T-cell (primary cell): ENCODE measurements around the gene SAMD5. TPM values are rescaled to one million over a fixed set of nuclear protein-coding genes. Genes with fewer than 3 reads are reported as not detected.

Experiments used
- ATAC-seq, 4 experiments: fragments of 200-7000 bp in 3 of 4; fragments of 150-1000 bp in 1 of 4; cut with Tn5 transposase; replicated peaks in 1 of 4; 1 replicate in 3 of 4; 2 replicates in 1 of 4; pipeline ENCODE4 v1.10.0; 2021; ENCODE audit warnings: moderate library complexity in 3 of 4, mild to moderate bottlenecking in 2 of 4, moderate number of reproducible peaks in 1 of 4
- CTCF ChIA-PET, 2 donors: fragments of 300-600 bp; sonication (Branson Sonifier 250); formaldehyde crosslinking; loops; one replicate each; lab custom pipeline; 2022; ENCODE audit warnings: antibody characterized with exemption in 2 of 2; lab: Charles Lee
- POLR2A ChIA-PET, 2 donors: fragments of 300-600 bp; sonication (Branson Sonifier 250); formaldehyde crosslinking; loops; one replicate each; lab custom pipeline; 2022; ENCODE audit warnings: antibody characterized with exemption in 2 of 2; lab: Charles Lee
- DNase-seq, 35 experiments: peaks; one replicate each; pipeline versions ENCODE4 v3.0.0 to v3.0.0-alpha.2; 2013 to 2023
- H3K27ac ChIP-seq: one replicate; pipeline ENCODE4 v1.5.1; 2013; ENCODE audit warnings: low read length
- H3K27me3 ChIP-seq, 2 experiments: replicated peaks in 1 of 2; 1 replicate in 1 of 2; 2 replicates in 1 of 2; pipeline versions ENCODE4 v1.6.1 to v1.7.0; 2013; ENCODE audit warnings: low read length in 1 of 2, mixed read lengths in 1 of 2; ENCODE audit not compliant: control insufficient read depth in 2 of 2, insufficient read depth in 2 of 2; ENCODE audit errors: extremely low read depth in 1 of 2
- H3K36me3 ChIP-seq, 2 donors: 1 replicate in 1 of 2; 2 replicates in 1 of 2; pipeline versions ENCODE4 v1.6.1 to v1.7.0; 2013; ENCODE audit warnings: low read length in 1 of 2; ENCODE audit not compliant: control insufficient read depth in 2 of 2, insufficient read depth in 1 of 2; ENCODE audit errors: extremely low read depth in 1 of 2
- H3K4me1 ChIP-seq, 2 experiments: 1 replicate in 1 of 2; 2 replicates in 1 of 2; pipeline versions ENCODE4 v1.6.1 to v1.7.0; 2013; ENCODE audit warnings: low read length in 2 of 2, mixed read lengths in 1 of 2; ENCODE audit not compliant: insufficient read depth in 2 of 2, control insufficient read depth in 1 of 2; ENCODE audit errors: extremely low read depth in 1 of 2
- H3K4me3 ChIP-seq, 2 donors: 1 replicate in 1 of 2; 2 replicates in 1 of 2; pipeline versions ENCODE4 v1.5.1 to v1.7.0; 2013; ENCODE audit warnings: mild to moderate bottlenecking in 2 of 2, low read length in 1 of 2, moderate library complexity in 1 of 2; ENCODE audit not compliant: control insufficient read depth in 1 of 2; ENCODE audit errors: extremely low read depth in 1 of 2
- H3K9me3 ChIP-seq: 2 replicates; pipeline ENCODE4 v1.7.0; 2013
- H3K27ac Mint-ChIP-seq, 2 donors: one replicate each; pipeline ENCODE4 v1.8.0; 2020 to 2021; ENCODE audit warnings: mild to moderate bottlenecking in 2 of 2, mixed read lengths in 2 of 2
- H3K27me3 Mint-ChIP-seq, 2 donors: one replicate each; pipeline ENCODE4 v1.8.0; 2021 to 2022; ENCODE audit warnings: mixed read lengths in 2 of 2
- H3K36me3 Mint-ChIP-seq: one replicate; pipeline ENCODE4 v1.8.0; 2021; ENCODE audit warnings: mixed read lengths
- H3K4me1 Mint-ChIP-seq, 3 donors: one replicate each; pipeline ENCODE4 v1.8.0; 2020 to 2022; ENCODE audit warnings: mixed read lengths in 3 of 3, mild to moderate bottlenecking in 1 of 3
- H3K4me3 Mint-ChIP-seq, 3 donors: one replicate each; pipeline ENCODE4 v1.8.0; 2020 to 2022; ENCODE audit warnings: mild to moderate bottlenecking in 3 of 3, mixed read lengths in 3 of 3, moderate library complexity in 3 of 3
- H3K9me3 Mint-ChIP-seq, 3 donors: one replicate each; pipeline ENCODE4 v1.8.0; 2020 to 2022; ENCODE audit warnings: mixed read lengths in 3 of 3
- WGBS: methylation state at CpG from one replicate; pipeline ENCODE4 v1.1.5; 2013; ENCODE audit warnings: missing lambda C conversion rate; ENCODE audit not compliant: insufficient coverage; 5-methylcytosine and 5-hydroxymethylcytosine counted together
- total RNA-seq, 35 experiments: library from RNA in 6 of 35; stranded (reverse) in 6 of 35; fragments of 120-200 nt in 1 of 35; gene quantifications; one replicate each; pipeline versions ENCODE4 v1.2.1 to v1.2.4 and lab custom pipeline; 2013 to 2026

Gene SAMD5
- not detected for total RNA-seq
- total RNA-seq (2013), result 0.02 TPM
- total RNA-seq (lab: John Stamatoyannopoulos, UW), result 0 to 0.14 (median 0) reads per million in 29 experiments

GRCh38 chr6:147508042-147508865 lies at the start of gene SAMD5:
SAMD5 (plus strand) TSS chr6:147508690; CDS start chr6:147508929, 239 bp downstream.
- Mint-ChIP-seq H3K4me1 (peaks cover 7 to 22% (median 18%) of the 10 kb centered on the region in 3 donors), H3K27me3 (peaks cover 48 to 54% of the 10 kb centered on the region in 2 donors), H3K36me3 (no peaks in the 10 kb centered on the region), H3K4me3 (peak within 1 kb of the TSS; percentile 63 to 66 (median 65)), H3K9me3 (no peaks in the 10 kb centered on the region), H3K27ac (peak within 1 kb of the TSS in 1 of 2 donors; percentile 28)
- Histone ChIP-seq H3K27me3 (peaks cover 20 to 44% of the 10 kb centered on the region in 2 experiments), H3K27ac (no peak within 1 kb of the TSS), H3K36me3 (no peaks in the 10 kb centered on the region), H3K9me3 (no peaks in the 10 kb centered on the region), H3K4me3 (peak within 1 kb of the TSS in 1 of 2 donors; percentile 7), H3K4me1 (peaks cover 0 to 25% of the 10 kb centered on the region in 2 experiments)
- no peak for DNase-seq
- ATAC-seq, result peak in 1 of 4 experiments; percentile 37
- CTCF ChIA-PET, result no interaction called here
- 2% methylated on average over 82 of the region's 90 CpGs for WGBS
- POLR2A ChIA-PET, result no interaction called here

- CTCF ChIA-PET, result no interaction called here
Measured at GRCh38 chr6:147459780-147460179, 48.7 kb upstream of the SAMD5 start.

GRCh38 chr6:147463651-147464050 lies 44.8 kb upstream of the SAMD5 start:
- no CpG with 5 or more reads among the region's 1 CpG for WGBS
- no peaks in the 10 kb centered on the region for H3K4me1 ChIP-seq
- ATAC-seq, result no peak
- Mint-ChIP-seq H3K36me3 (no peaks in the 10 kb centered on the region), H3K9me3 (no peaks in the 10 kb centered on the region), H3K4me3 (no peak overlapping the region), H3K27ac (no peak overlapping the region), H3K4me1 (no peaks in the 10 kb centered on the region), H3K27me3 (peaks cover 11 to 18% of the 10 kb centered on the region in 2 donors)
- no peaks in the 10 kb centered on the region for H3K27me3 ChIP-seq
- H3K4me3 ChIP-seq, result no peak overlapping the region
- no peak for DNase-seq
- CTCF ChIA-PET, result no interaction called here
- no peaks in the 10 kb centered on the region for H3K9me3 ChIP-seq
- no peaks in the 10 kb centered on the region for H3K36me3 ChIP-seq
- H3K27ac ChIP-seq, result no peak overlapping the region
- POLR2A ChIA-PET, result no interaction called here

More at GRCh38 chr6:147459780-147460179, 48.7 kb upstream of the SAMD5 start:
- H3K27me3 ChIP-seq, result no peaks in the 10 kb centered on the region
- H3K27ac Mint-ChIP-seq, result no peak overlapping the region
- no peaks in the 10 kb centered on the region for H3K36me3 Mint-ChIP-seq
- H3K27me3 Mint-ChIP-seq, result peaks cover 10 to 11% of the 10 kb centered on the region in 2 donors
- no peak overlapping the region for H3K27ac ChIP-seq
- H3K4me3 ChIP-seq, result no peak overlapping the region
- POLR2A ChIA-PET, result no interaction called here
- no peak for ATAC-seq
- H3K4me1 Mint-ChIP-seq, result no peaks in the 10 kb centered on the region
- no peak for DNase-seq
- no peaks in the 10 kb centered on the region for H3K9me3 ChIP-seq
- H3K4me3 Mint-ChIP-seq, result no peak overlapping the region
- H3K36me3 ChIP-seq, result no peaks in the 10 kb centered on the region
- no peaks in the 10 kb centered on the region for H3K4me1 ChIP-seq
- no CpG with 5 or more reads among the region's 1 CpG for WGBS
- peaks cover 0 to 3% (median 0%) of the 10 kb centered on the region in 3 donors for H3K9me3 Mint-ChIP-seq

GRCh38 chr6:147467428-147467827 lies 41.1 kb upstream of the SAMD5 start:
- Histone ChIP-seq H3K4me3 (no peak overlapping the region), H3K9me3 (no peaks in the 10 kb centered on the region), H3K27ac (no peak overlapping the region), H3K27me3 (no peaks in the 10 kb centered on the region), H3K36me3 (no peaks in the 10 kb centered on the region), H3K4me1 (no peaks in the 10 kb centered on the region)
- POLR2A ChIA-PET, result no interaction called here
- CTCF ChIA-PET, result no interaction called here
- no peaks in the 10 kb centered on the region for H3K4me1 Mint-ChIP-seq
- DNase-seq (no peak), ATAC-seq (no peak)
- H3K36me3 Mint-ChIP-seq, result no peaks in the 10 kb centered on the region
- no peak overlapping the region for H3K27ac Mint-ChIP-seq
- no peak overlapping the region for H3K4me3 Mint-ChIP-seq
- H3K9me3 Mint-ChIP-seq, result no peaks in the 10 kb centered on the region
- no CpG with 5 or more reads among the region's 5 CpGs for WGBS
- peaks cover 10 to 14% of the 10 kb centered on the region in 2 donors for H3K27me3 Mint-ChIP-seq

GRCh38 chr6:147467886-147468285 lies 40.6 kb upstream of the SAMD5 start:
- H3K36me3 ChIP-seq, result no peaks in the 10 kb centered on the region
- no peak overlapping the region for H3K4me3 Mint-ChIP-seq

GRCh38 chr6:147468634-147469033 lies 39.9 kb upstream of the SAMD5 start:
- ChIA-PET POLR2A (no interaction called here), CTCF (interaction anchor here in 1 of 2 donors (0.6 kb wide), 1 partner anchor 1006 kb away, joined by 3 read pairs; no protein-coding TSS in a partner anchor)
- Histone ChIP-seq H3K27ac (no peak overlapping the region), H3K4me3 (no peak overlapping the region), H3K4me1 (no peaks in the 10 kb centered on the region), H3K36me3 (no peaks in the 10 kb centered on the region), H3K27me3 (no peaks in the 10 kb centered on the region), H3K9me3 (no peaks in the 10 kb centered on the region)
- Mint-ChIP-seq H3K4me1 (no peaks in the 10 kb centered on the region), H3K36me3 (no peaks in the 10 kb centered on the region), H3K27ac (no peak overlapping the region), H3K9me3 (peaks cover 0 to 4% (median 4%) of the 10 kb centered on the region in 3 donors), H3K4me3 (no peak overlapping the region), H3K27me3 (peaks cover 10 to 14% of the 10 kb centered on the region in 2 donors)
- WGBS, result 36% methylated on average over 1 of the region's 2 CpGs
- DNase-seq, result no peak
- ATAC-seq, result no peak

More at GRCh38 chr6:147467886-147468285, 40.6 kb upstream of the SAMD5 start:
- ChIA-PET POLR2A (no interaction called here), CTCF (no interaction called here)
- no CpG with 5 or more reads among the region's 2 CpGs for WGBS
- no peak overlapping the region for H3K4me3 ChIP-seq
- no peaks in the 10 kb centered on the region for H3K36me3 Mint-ChIP-seq
- no peaks in the 10 kb centered on the region for H3K4me1 Mint-ChIP-seq
- no peaks in the 10 kb centered on the region for H3K9me3 ChIP-seq
- no peak overlapping the region for H3K27ac Mint-ChIP-seq
- H3K27me3 Mint-ChIP-seq, result peaks cover 10 to 14% of the 10 kb centered on the region in 2 donors
- H3K9me3 Mint-ChIP-seq, result no peaks in the 10 kb centered on the region
- DNase-seq (no peak), ATAC-seq (no peak)
- no peaks in the 10 kb centered on the region for H3K4me1 ChIP-seq
- H3K27ac ChIP-seq, result no peak overlapping the region
- H3K27me3 ChIP-seq, result no peaks in the 10 kb centered on the region
